Islet precursor cell (in vitro differentiated cells): ENCODE results near the gene KLRF2.
A peak's percentile ranks its signal among the peaks of the same experiment; 100 is the strongest.
"Not testable (repeated sequence)": the region's sequence is repeated elsewhere in the genome, so short reads cannot be mapped to it uniquely, and the experiment has no call there.

Experiments
- DNase-seq: peaks from one replicate; pipeline ENCODE4 v3.0.0-alpha.2; 2018

The KLRF2 gene

DNA sequence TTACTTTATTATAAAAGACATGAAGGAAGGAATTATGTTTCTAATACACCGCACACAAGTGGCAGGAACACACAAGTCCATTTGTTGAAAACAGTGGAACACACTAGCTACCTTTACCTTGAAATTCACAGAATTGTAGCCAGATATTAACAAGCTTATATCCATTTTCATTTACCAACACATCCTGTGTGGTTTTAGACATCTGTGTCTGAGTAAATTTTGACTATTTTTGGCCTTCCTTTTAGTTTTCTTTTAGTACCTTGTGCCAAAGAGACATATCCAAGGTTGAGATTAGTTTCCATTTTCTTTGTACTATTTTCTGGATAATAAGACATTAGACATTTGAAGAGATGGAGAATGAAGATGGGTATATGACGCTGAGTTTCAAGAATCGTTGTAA, at the start of gene KLRF2:
Gene KLRF2 (plus strand): TSS at position 244 of the 400 bp plus-strand sequence. CDS start 107 bp downstream, at position 351.
- DNase-seq: no peak

DNA sequence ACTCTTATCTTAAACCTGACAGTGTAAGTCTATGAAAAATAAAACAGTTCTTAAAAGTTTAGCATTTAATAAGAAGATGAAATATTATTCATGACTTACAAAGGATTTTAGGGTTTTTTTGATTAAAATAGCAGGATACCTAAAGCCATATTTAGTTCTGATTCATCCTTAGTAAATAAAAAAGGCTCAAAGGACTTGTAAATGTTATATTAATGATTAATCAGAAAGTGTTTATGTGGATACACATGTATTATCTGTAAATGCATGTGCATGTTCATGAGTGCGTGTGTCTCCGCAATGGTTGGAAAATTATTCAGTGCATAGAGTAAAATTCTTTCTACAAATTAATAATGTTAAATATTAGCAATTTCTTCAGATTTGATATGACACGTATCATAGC, 49.6 kb upstream of the KLRF2 start:
- DNase-seq: no peak

- no peak for DNase-seq
Observed at GRCh38 chr12:9843407-9843806, 37.9 kb upstream of the KLRF2 start.

DNA sequence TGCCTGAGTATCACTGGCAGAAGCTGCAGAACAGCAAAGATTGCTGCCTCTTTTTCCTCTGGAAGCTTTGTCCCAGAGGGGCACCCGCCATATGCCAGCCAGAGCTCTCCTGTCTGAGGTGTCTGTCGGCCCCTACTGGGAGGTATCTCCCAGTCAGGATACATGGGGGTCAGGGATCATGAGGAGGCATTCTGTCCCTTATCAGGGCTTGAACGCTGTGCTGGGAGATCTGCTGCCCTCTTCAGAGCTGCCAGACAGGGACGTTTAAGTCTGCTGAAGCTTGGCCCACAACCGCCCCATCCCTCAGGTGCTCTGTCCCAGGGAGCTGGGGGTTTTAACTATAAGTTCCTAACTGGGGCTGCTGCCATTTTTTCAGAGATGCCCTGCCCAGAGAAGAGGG, 32.4 kb upstream of the KLRF2 start:
- DNase-seq: no peak

DNA sequence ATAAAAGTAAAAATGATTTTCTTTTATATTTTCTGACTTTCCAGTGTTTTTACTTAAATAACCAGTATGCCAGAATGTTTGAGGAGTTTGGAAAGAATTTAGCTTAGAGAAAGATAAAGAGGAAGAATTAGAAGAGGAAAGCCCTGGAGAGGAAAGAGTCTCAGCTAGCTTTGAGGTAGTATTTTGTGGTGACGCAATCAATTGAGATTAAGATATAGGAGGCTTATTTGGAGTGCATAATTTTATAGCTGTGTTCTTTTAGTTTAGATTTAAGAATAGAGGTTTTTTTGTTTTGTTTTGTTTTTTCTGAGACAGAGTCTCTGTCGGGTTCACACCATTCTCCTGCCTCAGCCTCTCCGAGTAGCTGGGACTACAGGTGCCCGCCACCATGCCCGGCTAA, 30.2 kb upstream of the KLRF2 start:
- DNase-seq: no peak

DNA sequence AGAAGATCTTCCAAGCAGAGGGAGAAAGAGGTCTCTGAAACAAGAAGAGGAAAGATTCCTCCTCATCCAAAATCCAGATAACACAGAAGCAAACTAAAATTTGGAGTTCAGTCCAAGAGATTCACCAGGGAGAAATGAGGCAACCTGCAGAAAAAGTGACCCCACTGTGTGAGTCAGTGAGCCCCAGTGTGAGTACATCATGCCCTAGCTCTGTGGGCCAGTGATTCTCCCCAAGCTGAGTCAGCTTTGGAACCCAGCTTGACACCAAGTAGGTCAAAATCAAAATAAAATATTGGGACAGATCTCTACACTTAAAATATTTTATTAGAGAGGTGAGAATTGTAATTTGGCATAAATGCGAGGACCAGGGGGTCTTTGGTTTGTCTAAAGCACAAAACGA, 29.4 kb upstream of the KLRF2 start:
- no peak for DNase-seq

- DNase-seq: no peak
Observed at GRCh38 chr12:9856151-9856550, 25.1 kb upstream of the KLRF2 start.

- no peak for DNase-seq
Observed at GRCh38 chr12:9856894-9857293, 24.4 kb upstream of the KLRF2 start.

GRCh38 chr12:9858135-9858534, 23.2 kb upstream of the KLRF2 start:
- no peak for DNase-seq

GRCh38 chr12:9864913-9865675, 16.2 kb upstream of the KLRF2 start:
- DNase-seq: no peak

- DNase-seq: no peak
Observed at GRCh38 chr12:9866860-9867269, 14.4 kb upstream of the KLRF2 start.

DNA sequence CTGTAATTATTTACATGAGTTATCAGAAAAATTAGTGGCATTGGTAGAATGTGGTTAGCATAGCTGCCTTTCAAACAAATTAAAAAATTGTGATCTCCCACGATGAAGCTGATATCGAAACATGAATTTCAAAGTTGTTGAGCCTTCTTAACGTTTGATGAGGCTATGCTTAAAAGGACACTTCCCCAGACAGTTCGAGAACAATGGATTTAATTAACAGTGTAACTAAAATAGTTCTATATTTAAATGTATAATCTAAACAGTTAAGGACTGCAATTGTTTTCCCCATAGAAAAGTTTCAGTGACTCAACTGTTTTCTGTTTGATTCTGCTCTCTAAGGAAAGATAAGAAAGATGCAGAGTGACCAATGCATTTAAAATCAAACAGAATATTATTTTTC, 13.8 kb upstream of the KLRF2 start:
- no peak for DNase-seq

DNA sequence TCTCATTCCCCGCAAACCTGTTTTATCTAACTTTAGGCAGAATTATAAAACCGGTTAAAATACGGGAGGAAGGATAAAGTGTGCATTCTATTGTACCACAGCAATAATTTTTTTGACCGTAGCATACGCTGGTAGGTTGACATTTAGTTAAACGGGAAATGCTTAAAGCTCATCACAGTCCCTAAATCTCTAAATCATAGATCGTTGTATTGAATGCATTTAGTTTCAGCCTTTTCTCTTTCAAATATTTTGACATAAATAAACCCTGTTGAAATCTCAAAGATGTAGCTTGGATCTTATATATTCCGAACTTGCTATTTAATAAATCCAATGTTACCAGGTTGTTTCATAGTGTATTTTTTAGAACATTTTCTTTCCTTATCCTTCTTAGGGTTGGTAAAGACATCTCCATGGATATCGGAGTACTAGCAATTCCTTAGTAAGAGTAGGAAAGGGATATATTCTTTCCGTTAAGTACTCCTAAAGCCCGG, 12.9 kb upstream of the KLRF2 start:
- DNase-seq: no peak

DNA sequence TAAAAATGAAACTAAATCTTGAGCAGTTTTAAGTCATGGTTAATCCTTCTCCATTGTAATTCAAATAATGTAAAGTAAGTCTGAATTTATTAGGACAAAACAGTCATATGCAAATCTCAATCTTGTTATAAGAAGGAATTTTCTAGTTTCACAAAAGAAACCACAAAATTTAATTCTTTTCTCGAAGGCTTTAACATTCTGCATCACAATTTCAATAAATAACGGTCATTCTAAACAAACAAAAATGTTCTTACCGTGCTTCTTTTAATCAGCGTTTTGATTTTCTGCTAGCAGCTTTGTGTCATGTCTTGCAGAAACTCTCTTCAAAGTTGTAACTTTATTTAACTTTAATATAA, 12.4 kb upstream of the KLRF2 start:
- DNase-seq: no peak

DNA sequence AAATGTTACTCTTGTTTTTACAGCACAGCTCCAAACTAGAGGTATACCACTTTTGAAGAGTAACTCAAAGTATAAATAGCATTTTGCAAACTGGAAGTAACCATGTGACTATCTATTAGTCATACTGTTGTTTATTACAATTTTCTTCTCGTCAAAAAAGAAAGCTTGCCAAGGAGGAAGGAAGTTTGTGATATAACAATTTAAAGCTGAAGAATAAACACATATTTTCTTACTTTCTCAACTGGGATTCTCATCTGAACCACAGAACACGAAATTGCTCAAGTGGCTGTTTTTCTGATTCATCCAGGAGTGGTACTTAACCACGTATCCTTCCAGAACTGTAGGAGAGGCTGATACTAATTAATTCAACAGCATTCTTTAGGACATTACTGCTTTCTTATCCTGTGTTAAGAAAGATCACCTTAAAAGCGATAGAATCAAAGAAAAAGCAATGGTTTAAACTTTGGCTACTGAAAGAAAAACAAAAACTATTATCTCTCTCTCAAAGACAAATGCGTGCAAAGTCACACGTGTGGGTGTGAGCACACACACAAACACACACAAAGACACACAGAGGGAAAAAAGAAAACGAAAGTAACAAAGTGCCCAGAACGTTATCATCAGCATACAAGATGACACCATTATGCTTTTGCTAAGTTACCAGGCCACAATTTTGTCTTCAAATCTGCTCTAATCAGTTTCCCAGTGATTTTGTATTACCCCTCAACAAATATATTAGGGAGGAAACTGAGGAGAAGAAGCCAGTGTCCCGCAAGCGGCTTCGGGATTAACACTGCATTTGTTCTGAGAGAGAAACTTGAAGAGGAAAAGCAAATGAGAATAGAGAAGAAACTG, 11.8 kb upstream of the KLRF2 start, which contains the start of gene CLEC2B:
Gene CLEC2B (minus strand): TSS at position 48 of the 855 bp plus-strand sequence.
- no peak for DNase-seq

DNA sequence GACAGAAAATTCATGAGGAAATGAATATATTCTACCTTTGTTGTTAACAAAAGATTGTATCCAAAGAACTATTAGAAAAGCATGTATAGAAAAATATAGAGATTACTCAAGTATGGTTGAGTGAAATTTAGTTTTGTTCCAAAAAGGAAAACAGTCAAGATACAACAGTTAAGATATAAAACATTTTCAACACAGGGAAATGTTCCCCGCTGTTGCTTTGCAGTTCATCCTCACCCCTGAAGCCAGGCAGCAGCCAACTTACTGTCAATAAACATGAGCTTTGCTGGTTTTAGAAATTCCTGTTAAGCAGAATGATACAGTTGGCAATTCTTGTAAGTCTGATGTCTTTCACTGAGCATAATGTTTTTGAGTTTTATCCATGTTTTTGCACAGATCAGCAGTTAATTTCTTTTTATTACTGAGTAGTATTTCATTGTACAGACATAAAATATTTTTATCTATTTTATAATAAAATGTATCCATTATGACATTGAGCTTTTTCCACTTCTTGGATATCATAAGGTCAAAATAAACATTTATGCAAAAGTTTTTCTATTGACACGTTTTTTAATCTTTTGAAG, 10.9 kb upstream of the KLRF2 start:
- DNase-seq: no peak

GRCh38 chr12:9872162-9872561, 9.1 kb upstream of the KLRF2 start:
- DNase-seq: no peak

DNA sequence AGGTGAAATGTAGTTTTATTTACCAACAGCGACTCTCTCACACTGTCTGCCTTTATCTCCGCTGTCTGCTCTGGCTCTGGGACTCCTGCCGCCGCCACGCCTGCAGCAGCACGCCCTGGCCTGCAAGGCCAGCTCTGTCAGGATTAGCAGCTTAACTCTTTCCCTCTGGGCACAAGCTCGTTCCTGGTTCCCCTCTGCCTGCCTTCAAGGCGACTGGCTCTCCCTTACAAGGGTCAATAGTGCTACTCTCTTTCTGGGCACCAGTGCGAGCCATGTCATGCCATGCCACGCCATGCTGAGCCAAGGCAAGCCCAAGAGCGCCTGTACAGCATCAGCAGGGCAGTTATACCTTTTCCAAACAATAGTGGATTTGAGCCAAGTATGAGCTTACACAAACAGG, 8.5 kb upstream of the KLRF2 start:
- peak; percentile 79 for DNase-seq

DNA sequence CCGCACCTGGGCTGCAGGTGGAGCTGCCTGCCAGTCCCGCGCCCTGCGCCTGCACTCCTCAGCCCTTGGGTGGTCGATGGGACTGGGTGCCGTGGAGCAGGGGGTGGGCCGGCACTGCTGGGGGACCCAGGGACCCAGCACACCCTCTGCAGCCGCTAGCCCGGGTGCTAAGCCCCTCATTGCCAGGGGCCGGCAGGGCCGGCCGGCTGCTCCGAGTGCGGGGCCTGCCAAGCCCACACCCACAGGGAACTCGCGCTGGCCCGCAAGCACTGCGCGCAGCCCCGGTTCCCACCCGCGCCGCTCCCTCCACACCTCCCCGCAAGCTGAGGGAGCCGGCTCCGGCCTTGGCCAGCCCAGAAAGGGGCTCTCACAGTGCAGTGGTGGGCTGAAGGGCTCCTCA, 5.2 kb upstream of the KLRF2 start:
- DNase-seq: not testable (repeated sequence)

GRCh38 chr12:9880532-9881078, 684 bp upstream of the KLRF2 start:
- DNase-seq: no peak

GRCh38 chr12:9881988-9882387, 699 bp downstream of the KLRF2 start:
- no peak for DNase-seq

DNA sequence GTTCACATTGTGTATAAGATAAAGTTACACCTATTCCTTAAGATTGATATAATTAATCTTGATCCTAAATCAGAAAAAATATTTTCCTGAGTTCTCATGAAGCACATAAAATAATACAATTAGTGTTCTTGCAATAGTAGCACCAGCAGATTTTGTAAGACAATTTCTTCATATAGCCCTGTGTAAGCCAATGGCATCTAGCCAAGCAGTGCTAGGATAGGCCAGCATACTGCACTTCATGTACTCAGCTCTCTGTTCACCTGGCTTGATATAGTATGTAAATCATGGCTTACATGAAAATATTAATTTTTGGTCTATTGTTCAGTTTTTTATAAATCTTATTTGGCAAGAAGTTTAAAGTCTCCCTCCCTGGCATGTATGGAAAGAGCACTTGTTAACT, 1.9 kb downstream of the KLRF2 start:
- no peak for DNase-seq

GRCh38 chr12:9888665-9889273, 7.5 kb downstream of the KLRF2 start:
- no peak for DNase-seq
